DMS 273 treated with DMSO at 0.1 percent for 48 hours (cell line): ENCODE data around the gene MST1R.
"Not testable (repeated sequence)": the region's sequence is repeated elsewhere in the genome, so short reads cannot be mapped to it uniquely, and the experiment has no call there.

Experiments
- DNase-seq: peaks from one replicate; lab custom pipeline; 2025; lab: John Stamatoyannopoulos, UW

MST1R gene

DNA sequence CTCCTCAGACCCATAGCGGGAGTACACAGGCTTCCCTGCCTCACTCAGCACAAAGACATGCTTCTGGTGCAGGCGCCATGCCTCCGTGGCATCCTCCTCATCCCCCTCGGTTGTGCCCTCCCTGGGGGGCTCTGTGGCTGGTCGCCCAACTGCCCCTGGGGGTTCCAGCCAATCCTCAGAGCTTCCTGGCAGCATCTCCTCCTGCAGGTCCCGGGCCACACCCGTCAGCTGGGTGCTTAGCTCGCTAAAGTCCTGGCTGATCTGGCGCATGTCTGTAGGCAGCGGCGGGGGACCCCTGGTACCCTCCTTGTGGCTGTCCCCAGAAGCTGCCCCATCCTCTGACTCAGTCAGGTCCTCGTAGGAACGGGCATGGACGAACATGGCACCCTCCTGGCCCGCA, 7.9 kb upstream of the MST1R start:
- DNase-seq, result no peak

DNA sequence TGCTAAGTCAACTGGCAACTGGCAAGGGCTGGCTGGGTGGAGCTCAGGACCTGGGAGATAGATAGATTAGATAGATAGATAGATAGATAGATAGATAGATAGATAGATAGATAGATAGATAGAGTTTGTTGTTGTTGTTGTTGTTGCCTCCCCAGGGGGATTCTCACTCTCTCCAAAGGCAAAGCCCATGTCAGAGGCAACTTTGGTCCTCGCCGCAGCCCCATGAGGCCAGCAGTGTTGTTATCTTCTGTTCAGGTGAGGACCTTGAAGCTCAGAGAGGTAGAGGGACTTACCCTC, 7.4 kb upstream of the MST1R start:
- DNase-seq, result no peak

DNA sequence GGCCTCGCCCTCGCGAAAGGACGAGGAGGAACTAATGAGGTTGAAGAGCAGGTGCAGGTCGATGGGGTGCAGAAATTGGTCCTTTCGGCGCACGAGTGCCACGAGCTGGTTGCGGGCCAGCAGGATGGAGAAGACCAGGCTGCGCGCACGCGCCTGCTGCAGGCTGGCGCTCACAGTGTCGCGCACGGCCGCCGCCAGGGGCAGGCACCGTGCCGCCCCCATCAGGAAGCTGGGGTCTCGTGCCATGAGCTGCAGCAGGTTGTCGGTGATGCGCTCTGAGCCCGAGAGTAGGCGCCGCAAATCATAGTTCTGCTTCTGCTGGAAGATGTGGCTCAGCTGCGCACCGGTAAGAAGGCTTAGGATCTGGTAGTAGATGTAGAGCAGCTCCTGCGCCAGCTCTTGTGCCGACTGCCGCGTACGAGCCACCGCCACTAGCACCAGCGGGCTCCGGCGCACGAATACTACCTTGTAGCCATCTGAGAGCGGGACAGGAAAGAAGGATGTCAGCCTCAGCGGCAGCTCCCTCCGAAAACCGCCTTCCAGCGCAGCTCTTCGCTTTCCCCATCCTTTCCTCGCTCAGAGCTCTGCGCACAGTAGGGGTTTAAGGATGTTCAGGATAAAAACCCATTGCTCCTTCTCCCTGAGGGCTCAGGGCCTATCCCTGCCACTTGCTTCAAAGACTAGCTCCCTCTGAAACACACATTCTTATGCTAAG, 6.9 kb upstream of the MST1R start:
- DNase-seq, result no peak

- no peak for DNase-seq
Observed at GRCh38 chr3:49908373-49909199, 4.9 kb upstream of the MST1R start.

DNA sequence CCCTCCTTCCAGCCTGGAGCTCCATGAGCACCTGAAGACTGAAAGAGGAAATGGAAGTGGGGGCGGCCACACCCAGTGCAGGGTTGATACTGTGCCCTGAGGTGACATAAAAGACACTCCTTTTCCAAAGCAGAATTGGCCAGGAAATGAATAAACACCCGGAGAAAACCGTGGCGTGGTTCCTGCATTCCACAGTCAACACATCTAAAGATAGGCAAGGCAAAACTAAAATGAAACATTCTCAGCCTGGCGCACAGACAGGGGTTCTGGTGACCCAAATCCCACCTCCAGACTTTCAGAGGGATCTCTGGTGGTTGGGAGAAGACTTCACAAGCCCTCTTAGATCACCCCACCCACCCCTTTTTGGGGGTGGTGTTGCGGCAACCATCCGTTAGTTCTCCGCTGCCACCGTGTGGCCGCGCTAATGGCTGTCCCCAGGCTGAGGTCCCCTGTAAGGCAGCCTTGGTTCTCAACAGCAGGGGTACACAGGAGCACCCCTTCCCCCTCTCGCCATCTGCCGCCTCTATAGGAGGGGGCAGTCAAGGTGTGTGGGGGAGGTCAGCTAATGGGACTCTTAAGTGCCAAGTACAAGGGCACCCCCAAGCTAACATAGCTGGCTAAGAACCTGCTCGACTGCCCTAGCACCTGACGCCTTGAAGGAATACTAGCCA, 2.5 kb upstream of the MST1R start:
- DNase-seq, result no peak

GRCh38 chr3:49904448-49904847, 775 bp upstream of the MST1R start:
- not testable (repeated sequence) for DNase-seq

- no peak for DNase-seq
Observed at GRCh38 chr3:49902511-49903345, 945 bp downstream of the MST1R start.

GRCh38 chr3:49901366-49902339, 2.0 kb downstream of the MST1R start:
- DNase-seq, result no peak

DNA sequence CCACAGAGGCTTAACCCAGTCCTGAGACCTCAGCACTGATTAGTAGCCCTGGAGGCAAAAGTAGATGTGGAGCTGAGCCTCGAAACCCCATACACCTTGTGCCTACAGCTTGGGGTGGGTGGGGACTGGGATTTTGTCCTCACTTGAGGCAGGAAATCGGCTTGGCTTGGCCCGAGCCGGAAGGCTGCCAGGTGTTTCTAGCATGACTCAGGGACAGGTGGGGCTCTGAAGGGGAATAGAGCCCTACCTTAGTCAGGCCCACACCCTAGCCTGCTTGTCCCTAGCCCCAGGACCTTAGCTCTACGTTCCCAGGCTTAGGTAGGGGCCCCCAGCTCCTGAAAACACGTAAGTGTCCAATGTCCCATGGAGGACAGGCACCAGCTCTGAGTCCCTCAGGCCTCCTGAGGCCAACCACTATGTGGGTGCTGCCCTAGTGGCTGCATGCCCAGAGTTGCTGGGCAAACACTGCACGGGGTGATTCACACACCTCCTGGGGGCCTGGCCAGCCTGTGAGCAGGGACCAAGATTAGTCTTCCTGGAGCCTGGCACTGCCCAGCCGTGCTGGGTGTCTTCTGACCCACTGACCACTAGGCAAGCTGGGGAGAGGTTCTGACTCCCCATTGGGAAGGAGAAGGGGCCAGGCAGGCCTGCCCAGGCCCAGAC, 3.1 kb downstream of the MST1R start:
- no peak for DNase-seq

GRCh38 chr3:49899815-49900214, 3.9 kb downstream of the MST1R start:
- no peak for DNase-seq

DNA sequence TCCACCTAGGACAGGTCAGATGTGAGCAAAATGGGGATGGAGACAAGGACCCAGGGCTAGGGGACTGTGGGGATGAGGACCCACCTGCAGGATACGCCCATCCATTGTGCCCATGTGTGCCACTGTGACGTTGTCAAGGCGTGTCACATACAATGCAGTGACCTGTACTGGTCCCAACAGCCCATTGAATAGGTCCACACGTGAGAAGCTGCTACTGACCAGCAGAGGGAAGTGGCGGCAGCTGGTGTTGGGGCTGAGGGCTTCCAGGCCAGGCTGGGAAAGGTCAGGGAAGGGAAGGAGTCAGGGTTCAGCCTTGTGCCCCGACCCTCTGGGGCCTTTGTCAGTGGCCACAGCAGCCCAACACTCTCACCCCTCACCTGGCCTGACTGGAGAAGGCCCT, 4.7 kb downstream of the MST1R start:
- DNase-seq, result no peak

- no peak for DNase-seq
Observed at GRCh38 chr3:49896345-49896744, 7.3 kb downstream of the MST1R start.

DNA sequence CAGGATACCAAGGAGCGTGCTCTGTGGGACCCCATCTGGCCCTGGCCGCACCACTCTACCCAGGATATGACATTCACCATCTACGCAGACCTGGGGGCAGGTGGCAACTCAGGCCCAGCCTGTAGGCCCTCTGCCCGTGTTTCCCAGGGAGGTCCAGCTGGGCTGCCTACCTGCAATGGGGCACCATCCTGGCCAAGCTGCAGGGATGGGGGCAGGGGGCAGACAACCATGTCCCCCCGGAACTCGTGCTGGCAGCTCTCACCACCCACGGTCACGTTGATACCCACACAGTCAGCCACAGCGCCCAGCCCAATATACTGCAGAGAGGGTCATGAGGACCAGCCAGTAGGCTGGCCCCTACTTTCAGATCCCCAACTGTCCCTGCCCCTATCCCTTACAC, 7.9 kb downstream of the MST1R start:
- DNase-seq, result no peak

DNA sequence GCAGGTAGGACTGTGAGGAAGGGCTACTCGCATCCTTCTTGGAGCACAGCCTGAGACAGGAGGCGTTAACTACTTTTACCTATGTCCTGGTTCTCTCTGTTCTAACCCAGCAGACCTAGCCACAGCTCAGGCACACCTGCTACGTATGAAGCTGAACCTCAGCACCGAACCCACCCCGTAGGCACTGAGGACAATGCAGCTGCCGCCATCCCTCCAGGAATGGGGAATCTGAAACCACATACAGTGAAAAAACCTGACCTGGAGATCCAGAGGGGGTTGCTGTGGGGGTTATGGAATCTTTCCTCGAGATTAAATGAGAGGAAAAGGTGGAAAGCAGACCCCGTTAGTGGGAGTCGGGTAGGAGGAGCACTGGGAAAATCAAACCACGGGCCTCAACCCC, 14.4 kb downstream of the MST1R start:
- no peak for DNase-seq

DNA sequence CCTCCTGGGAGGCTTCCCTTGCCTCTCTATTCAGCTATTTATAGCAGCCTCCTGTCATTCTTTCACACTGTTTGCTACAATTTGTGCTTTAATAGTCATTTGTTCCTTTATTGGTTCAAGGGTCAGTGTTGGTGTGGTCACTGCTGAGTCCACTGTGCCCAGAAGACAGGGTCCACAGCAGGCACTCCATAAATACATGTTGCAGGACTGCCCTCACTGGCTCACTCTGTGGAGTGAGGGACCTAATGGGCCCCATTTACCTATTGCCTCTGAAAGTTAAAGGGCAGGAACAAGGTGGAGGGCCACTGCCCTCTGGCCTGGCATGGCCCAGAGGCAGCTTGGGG, 16.8 kb downstream of the MST1R start:
- DNase-seq, result no peak

DNA sequence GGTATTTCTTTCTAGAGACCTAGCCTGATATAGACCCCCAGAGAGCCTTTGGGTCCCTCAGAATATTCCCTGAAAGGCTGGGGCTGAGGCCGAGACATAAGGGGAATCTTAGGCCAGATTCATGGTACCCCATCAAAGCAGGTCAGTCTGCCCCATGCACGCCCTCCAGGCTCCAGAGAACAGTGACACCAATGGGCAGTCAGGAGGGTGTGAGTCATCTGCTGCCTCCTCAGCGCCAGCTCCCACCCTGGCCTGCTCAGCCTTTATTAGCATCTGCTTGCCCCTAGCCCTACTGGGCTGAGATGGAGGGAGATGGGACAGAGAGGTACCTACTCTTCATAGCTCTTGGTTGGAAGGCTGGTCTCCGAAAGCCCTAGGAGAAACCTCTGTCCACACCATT, 19.7 kb downstream of the MST1R start:
- DNase-seq, result no peak

GRCh38 chr3:49882166-49882565, 21.5 kb downstream of the MST1R start:
- DNase-seq, result no peak

- no peak for DNase-seq
Observed at GRCh38 chr3:49880581-49881315, 22.9 kb downstream of the MST1R start.

DNA sequence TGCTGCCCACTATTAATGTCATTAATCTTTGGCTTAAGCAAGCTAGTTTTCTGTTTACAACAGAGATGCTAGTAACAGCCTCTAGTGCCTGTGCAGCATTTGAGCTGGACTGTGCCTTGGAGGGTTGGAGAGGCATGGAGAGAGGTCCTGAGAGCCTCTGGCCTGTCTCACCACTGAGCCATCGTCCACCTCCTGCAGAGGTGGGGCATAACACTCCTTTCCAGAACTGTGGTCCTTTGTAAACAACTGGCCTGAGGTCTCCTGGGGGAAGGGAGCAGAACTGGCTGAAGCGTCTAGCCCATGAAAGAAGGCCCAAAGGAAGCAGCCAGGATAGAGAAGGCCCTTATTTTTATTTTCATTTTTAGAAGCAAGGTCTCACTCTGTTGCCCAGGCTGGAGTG, 24.0 kb downstream of the MST1R start:
- no peak for DNase-seq

DNA sequence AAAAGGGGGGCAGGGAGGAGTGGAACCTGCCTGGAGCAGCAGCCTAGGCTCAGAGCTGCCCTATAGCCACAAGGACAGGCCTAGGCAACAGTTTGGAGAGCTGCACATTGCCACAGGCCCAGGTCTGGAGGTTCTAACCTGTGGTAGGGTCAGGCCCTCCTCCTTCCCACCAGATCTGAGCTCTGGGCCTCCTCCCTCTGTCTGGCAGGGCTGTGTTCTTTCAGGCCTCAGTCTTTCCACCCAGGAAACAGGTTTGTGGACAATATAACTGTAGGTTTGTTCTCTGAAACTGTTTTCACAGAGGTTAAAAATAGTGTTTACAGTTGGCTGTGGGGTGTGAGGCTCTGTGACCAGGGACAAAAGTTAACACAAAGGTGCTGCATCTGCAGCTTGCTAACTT, 25.0 kb downstream of the MST1R start:
- DNase-seq, result no peak
